ENCODE data around the gene ECEL1. TPM values are rescaled to one million over a fixed set of nuclear protein-coding genes. Genes with fewer than 3 reads are reported as not detected.
A peak's percentile ranks its signal among the peaks of the same experiment; 100 is the strongest.

The ECEL1 gene
- total RNA-seq, 1 experiment from 2014 or later = 23.3 TPM

DNA sequence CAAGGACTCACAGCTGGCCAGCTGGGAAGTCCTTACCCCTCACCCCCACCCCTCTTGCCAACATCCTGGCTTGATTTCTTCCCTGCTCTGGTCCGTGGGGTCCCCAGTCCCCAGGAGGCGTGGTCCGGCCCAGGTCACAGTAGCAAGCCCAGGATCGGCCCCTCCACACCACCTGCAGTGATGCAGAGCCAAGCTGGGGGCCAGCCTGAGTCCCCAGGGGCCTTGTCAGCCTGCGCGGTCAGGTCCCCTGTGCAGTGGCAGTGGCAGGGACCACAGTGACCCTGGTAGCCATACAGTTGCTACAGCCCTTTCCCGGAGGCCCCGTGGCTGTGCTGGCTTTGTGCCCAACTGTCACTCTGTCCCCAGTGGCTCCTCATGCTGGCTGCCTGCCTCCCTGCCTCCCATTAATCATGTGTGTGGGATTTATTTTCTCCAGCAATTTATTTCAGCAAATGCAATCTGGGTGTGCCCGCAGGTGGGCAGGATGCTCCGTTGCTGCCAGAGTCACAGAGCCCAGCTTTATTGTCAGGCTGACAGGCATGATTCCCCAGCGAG is 23.8 kb upstream of the ECEL1 start (continued):
- no peak for TF ChIP-seq NR1H2 (CRISPR knock-in tag; IDR thresholded peaks at IDR 0.05)

DNA sequence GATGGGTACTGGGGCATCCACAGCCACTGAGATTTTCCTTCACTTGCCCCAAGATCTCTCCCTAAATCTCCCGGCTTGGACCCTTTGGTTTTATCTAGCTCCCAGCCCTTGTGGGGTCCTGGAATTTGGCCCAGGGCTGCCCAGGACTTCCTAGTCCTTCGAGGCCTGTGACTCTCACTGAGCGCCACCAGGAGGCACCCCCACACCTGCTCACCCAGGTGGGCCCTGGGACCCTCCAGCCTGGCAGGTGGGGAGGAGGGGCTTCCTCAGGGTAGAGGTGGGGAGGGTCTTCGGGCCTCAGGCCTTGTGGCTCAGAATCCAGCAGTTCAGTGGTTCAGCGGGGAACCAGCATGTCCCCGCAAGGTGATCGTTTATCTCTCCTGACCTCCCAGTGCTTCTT is 20.6 kb upstream of the ECEL1 start:
- Mint-ChIP-seq H3K9me3 (no peaks in the 10 kb centered on the region), H3K4me1 (peaks cover 15% of the 10 kb centered on the region), H3K27me3 (ENCODE audit: low read depth) (peaks cover 37% of the 10 kb centered on the region), H3K4me3 (no peak overlapping the region), H3K36me3 (no peaks in the 10 kb centered on the region), H3K27ac (no peak overlapping the region)
- CTCF ChIA-PET = interaction anchor here (0.6 to 6.9 kb wide), 6 partner anchors 10 to 143 kb away, joined by 3 to 73 read pairs (median 3); partner anchors contain the start of genes CHRNG, ECEL1 and PRSS56
- POLR2A ChIA-PET = no interaction called here
- peak; percentile 53 for DNase-seq (ENCODE audit: low spot score)
- 0 out of 2 replicates have a peak, but pooled peaks have one; percentile 49 for TF ChIP-seq ZNF121 (CRISPR knock-in tag; IDR thresholded peaks at IDR 0.05)
- TF ChIP-seq CREB1 (CRISPR knock-in tag; IDR thresholded peaks at IDR 0.05) = no peak
- no peak for TF ChIP-seq SMAD4 (CRISPR knock-in tag; IDR thresholded peaks at IDR 0.05)
- TF ChIP-seq, protein P1, sequence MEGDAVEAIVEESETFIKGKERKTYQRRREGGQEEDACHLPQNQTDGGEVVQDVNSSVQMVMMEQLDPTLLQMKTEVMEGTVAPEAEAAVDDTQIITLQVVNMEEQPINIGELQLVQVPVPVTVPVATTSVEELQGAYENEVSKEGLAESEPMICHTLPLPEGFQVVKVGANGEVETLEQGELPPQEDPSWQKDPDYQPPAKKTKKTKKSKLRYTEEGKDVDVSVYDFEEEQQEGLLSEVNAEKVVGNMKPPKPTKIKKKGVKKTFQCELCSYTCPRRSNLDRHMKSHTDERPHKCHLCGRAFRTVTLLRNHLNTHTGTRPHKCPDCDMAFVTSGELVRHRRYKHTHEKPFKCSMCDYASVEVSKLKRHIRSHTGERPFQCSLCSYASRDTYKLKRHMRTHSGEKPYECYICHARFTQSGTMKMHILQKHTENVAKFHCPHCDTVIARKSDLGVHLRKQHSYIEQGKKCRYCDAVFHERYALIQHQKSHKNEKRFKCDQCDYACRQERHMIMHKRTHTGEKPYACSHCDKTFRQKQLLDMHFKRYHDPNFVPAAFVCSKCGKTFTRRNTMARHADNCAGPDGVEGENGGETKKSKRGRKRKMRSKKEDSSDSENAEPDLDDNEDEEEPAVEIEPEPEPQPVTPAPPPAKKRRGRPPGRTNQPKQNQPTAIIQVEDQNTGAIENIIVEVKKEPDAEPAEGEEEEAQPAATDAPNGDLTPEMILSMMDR (IDR thresholded peaks at IDR 0.05) = peak; percentile 25; the same call in 1 of the 2 replicates
- peak; percentile 51 for ATAC-seq

DNA sequence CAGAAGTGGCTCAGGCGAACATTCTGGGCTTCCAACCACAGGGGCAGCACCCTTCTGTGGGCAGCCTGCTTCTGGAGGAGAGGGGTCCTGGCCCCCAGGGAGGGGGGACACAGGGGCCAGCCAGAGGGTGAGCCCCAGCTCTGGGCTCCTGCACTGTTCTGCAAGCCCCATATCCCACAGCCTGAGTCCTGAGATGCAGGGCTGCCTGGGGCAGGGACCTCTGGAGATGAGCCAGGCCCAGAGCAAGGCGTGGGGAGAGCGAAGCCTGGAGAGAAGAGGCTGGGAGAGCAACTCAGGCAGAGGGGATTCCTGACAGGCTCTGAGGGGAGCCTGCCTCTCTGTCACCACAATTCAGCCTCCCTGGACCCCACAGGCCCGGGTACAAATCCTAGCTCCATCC is 19.1 kb upstream of the ECEL1 start:
- ChIA-PET CTCF (no interaction called here), POLR2A (no interaction called here)
- peaks cover 45% of the 10 kb centered on the region for H3K27me3 Mint-ChIP-seq (ENCODE audit: low read depth)
- ATAC-seq (no peak), DNase-seq (ENCODE audit: low spot score) (no peak)
- TF ChIP-seq, protein P2, sequence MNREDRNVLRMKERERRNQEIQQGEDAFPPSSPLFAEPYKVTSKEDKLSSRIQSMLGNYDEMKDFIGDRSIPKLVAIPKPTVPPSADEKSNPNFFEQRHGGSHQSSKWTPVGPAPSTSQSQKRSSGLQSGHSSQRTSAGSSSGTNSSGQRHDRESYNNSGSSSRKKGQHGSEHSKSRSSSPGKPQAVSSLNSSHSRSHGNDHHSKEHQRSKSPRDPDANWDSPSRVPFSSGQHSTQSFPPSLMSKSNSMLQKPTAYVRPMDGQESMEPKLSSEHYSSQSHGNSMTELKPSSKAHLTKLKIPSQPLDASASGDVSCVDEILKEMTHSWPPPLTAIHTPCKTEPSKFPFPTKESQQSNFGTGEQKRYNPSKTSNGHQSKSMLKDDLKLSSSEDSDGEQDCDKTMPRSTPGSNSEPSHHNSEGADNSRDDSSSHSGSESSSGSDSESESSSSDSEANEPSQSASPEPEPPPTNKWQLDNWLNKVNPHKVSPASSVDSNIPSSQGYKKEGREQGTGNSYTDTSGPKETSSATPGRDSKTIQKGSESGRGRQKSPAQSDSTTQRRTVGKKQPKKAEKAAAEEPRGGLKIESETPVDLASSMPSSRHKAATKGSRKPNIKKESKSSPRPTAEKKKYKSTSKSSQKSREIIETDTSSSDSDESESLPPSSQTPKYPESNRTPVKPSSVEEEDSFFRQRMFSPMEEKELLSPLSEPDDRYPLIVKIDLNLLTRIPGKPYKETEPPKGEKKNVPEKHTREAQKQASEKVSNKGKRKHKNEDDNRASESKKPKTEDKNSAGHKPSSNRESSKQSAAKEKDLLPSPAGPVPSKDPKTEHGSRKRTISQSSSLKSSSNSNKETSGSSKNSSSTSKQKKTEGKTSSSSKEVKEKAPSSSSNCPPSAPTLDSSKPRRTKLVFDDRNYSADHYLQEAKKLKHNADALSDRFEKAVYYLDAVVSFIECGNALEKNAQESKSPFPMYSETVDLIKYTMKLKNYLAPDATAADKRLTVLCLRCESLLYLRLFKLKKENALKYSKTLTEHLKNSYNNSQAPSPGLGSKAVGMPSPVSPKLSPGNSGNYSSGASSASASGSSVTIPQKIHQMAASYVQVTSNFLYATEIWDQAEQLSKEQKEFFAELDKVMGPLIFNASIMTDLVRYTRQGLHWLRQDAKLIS (CRISPR knock-in tag; IDR thresholded peaks at IDR 0.05; ENCODE audit: borderline replicate concordance) = no peak
- no peak for TF ChIP-seq MYBL2 (CRISPR knock-in tag; IDR thresholded peaks at IDR 0.05)
- TF ChIP-seq, protein P3, sequence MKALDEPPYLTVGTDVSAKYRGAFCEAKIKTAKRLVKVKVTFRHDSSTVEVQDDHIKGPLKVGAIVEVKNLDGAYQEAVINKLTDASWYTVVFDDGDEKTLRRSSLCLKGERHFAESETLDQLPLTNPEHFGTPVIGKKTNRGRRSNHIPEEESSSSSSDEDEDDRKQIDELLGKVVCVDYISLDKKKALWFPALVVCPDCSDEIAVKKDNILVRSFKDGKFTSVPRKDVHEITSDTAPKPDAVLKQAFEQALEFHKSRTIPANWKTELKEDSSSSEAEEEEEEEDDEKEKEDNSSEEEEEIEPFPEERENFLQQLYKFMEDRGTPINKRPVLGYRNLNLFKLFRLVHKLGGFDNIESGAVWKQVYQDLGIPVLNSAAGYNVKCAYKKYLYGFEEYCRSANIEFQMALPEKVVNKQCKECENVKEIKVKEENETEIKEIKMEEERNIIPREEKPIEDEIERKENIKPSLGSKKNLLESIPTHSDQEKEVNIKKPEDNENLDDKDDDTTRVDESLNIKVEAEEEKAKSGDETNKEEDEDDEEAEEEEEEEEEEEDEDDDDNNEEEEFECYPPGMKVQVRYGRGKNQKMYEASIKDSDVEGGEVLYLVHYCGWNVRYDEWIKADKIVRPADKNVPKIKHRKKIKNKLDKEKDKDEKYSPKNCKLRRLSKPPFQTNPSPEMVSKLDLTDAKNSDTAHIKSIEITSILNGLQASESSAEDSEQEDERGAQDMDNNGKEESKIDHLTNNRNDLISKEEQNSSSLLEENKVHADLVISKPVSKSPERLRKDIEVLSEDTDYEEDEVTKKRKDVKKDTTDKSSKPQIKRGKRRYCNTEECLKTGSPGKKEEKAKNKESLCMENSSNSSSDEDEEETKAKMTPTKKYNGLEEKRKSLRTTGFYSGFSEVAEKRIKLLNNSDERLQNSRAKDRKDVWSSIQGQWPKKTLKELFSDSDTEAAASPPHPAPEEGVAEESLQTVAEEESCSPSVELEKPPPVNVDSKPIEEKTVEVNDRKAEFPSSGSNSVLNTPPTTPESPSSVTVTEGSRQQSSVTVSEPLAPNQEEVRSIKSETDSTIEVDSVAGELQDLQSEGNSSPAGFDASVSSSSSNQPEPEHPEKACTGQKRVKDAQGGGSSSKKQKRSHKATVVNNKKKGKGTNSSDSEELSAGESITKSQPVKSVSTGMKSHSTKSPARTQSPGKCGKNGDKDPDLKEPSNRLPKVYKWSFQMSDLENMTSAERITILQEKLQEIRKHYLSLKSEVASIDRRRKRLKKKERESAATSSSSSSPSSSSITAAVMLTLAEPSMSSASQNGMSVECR (CRISPR knock-in tag; IDR thresholded peaks at IDR 0.05; ENCODE audit: borderline replicate concordance) = no peak
- TF ChIP-seq, protein P4, sequence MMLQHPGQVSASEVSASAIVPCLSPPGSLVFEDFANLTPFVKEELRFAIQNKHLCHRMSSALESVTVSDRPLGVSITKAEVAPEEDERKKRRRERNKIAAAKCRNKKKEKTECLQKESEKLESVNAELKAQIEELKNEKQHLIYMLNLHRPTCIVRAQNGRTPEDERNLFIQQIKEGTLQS (CRISPR knock-in tag; conservative IDR thresholded peaks at IDR 0.05) = no peak
- TF ChIP-seq, protein P5, sequence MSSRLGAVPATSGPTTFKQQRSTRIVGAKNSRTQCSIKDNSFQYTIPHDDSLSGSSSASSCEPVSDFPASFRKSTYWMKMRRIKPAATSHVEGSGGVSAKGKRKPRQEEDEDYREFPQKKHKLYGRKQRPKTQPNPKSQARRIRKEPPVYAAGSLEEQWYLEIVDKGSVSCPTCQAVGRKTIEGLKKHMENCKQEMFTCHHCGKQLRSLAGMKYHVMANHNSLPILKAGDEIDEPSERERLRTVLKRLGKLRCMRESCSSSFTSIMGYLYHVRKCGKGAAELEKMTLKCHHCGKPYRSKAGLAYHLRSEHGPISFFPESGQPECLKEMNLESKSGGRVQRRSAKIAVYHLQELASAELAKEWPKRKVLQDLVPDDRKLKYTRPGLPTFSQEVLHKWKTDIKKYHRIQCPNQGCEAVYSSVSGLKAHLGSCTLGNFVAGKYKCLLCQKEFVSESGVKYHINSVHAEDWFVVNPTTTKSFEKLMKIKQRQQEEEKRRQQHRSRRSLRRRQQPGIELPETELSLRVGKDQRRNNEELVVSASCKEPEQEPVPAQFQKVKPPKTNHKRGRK (CRISPR knock-in tag; IDR thresholded peaks at IDR 0.05; ENCODE audit: borderline replicate concordance) = no peak
- no peak for TF ChIP-seq SMAD4 (CRISPR knock-in tag; IDR thresholded peaks at IDR 0.05)
- no peak for TF ChIP-seq FOXK1 (CRISPR knock-in tag; IDR thresholded peaks at IDR 0.05)
- no peak overlapping the region for H3K27ac Mint-ChIP-seq
- no peak overlapping the region for H3K4me3 Mint-ChIP-seq
- no peaks in the 10 kb centered on the region for H3K36me3 Mint-ChIP-seq
- H3K9me3 Mint-ChIP-seq = no peaks in the 10 kb centered on the region
- H3K4me1 Mint-ChIP-seq = peaks cover 22% of the 10 kb centered on the region
